C4-2B (cell line): ENCODE data around the gene HSBP1L1.

ENCODE experiments used
- CTCF ChIP-seq: fragments of 450-650 bp; conservative IDR thresholded peaks from 2 replicates; pipeline ENCODE4 v1.5.1; 2017; ENCODE audit warnings: mild to moderate bottlenecking
- ZFX ChIP-seq: fragments of 450-650 bp; IDR thresholded peaks from 2 replicates; pipeline ENCODE4 v1.6.1; 2017

GRCh38 chr18:79935499-79935898 is 28.9 kb upstream of the HSBP1L1 start:
- TF ChIP-seq CTCF (no peak), ZFX (no peak)
